Muscle layer of colon (tissue), 2 donors: ENCODE data around the gene MPPED2.

Source experiments
- H3K27ac ChIP-seq: one replicate; pipeline ENCODE4 v1.7.0; 2013; ENCODE audit warnings: low read depth, mild to moderate bottlenecking, low read length, moderate library complexity
- H3K27me3 ChIP-seq, 2 donors: one replicate each; pipeline ENCODE4 v1.7.0; 2013; ENCODE audit warnings: low read length in 2 of 2, mild to moderate bottlenecking in 2 of 2; ENCODE audit not compliant: insufficient read depth in 2 of 2, control insufficient read depth in 1 of 2
- H3K36me3 ChIP-seq: one replicate; pipeline ENCODE4 v1.7.0; 2013; ENCODE audit warnings: mild to moderate bottlenecking, low read length; ENCODE audit not compliant: insufficient read depth
- H3K4me1 ChIP-seq: one replicate; pipeline ENCODE4 v1.7.0; 2013; ENCODE audit warnings: mild to moderate bottlenecking, low read length; ENCODE audit not compliant: insufficient read depth
- H3K4me3 ChIP-seq, 2 donors: one replicate each; pipeline ENCODE4 v1.7.0; 2013; ENCODE audit warnings: low read length in 2 of 2, low read depth in 1 of 2, mild to moderate bottlenecking in 1 of 2, moderate library complexity in 1 of 2
- H3K9ac ChIP-seq: one replicate; pipeline ENCODE4 v1.7.0; 2013; ENCODE audit warnings: low read length
- H3K9me3 ChIP-seq: one replicate; pipeline ENCODE4 v1.7.0; 2013; ENCODE audit warnings: mild to moderate bottlenecking, low read length
- donor health status: abdominal sarcoma.
- donor health status: Adenocarcinoma of cecum.

MPPED2 gene

GRCh38 chr11:30451167-30451566 lies 135.0 kb downstream of the MPPED2 start:
- H3K9me3 ChIP-seq, result no peaks in the 10 kb centered on the region
- no peaks in the 10 kb centered on the region for H3K36me3 ChIP-seq
- no peak overlapping the region for H3K9ac ChIP-seq
- H3K4me1 ChIP-seq, result peaks cover 19% of the 10 kb centered on the region
- H3K4me3 ChIP-seq, result no peak overlapping the region
- no peak overlapping the region for H3K27ac ChIP-seq
- H3K27me3 ChIP-seq, result no peaks in the 10 kb centered on the region

GRCh38 chr11:30447058-30447640 lies 139.0 kb downstream of the MPPED2 start:
- Histone ChIP-seq H3K4me3 (no peak overlapping the region), H3K27me3 (no peaks in the 10 kb centered on the region), H3K27ac (no peak overlapping the region), H3K4me1 (no peaks in the 10 kb centered on the region), H3K36me3 (no peaks in the 10 kb centered on the region), H3K9ac (no peak overlapping the region), H3K9me3 (no peaks in the 10 kb centered on the region)

DNA sequence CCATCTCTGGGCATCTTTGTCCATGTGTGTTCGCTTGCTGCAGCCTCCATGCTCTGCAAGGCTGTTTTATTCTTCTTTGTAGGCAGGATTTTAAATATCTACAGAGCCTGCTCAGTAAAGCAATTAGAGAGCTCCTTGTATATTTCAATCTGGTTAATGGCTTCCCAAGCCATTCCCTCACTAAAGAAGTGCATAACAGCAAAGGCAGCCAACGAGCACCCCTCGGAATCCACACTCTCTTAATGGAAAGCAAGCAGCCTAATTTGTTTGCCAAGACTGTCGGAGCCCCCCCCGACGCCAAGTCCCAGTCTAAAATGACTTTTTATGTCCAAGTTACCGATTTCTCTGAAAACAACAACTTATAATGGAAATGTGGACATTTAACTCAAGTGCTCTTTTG lies 139.6 kb downstream of the MPPED2 start:
- Histone ChIP-seq H3K4me3 (no peak overlapping the region), H3K27me3 (no peaks in the 10 kb centered on the region), H3K9me3 (no peaks in the 10 kb centered on the region), H3K36me3 (no peaks in the 10 kb centered on the region), H3K27ac (no peak overlapping the region), H3K9ac (no peak overlapping the region), H3K4me1 (no peaks in the 10 kb centered on the region)

GRCh38 chr11:30445056-30445455 lies 141.1 kb downstream of the MPPED2 start:
- no peak overlapping the region for H3K4me3 ChIP-seq
- no peaks in the 10 kb centered on the region for H3K9me3 ChIP-seq
- no peaks in the 10 kb centered on the region for H3K36me3 ChIP-seq
- no peak overlapping the region for H3K9ac ChIP-seq
- no peak overlapping the region for H3K27ac ChIP-seq
- H3K4me1 ChIP-seq, result no peaks in the 10 kb centered on the region
- H3K27me3 ChIP-seq, result no peaks in the 10 kb centered on the region

GRCh38 chr11:30440510-30440909 lies 145.6 kb downstream of the MPPED2 start:
- H3K4me1 ChIP-seq, result peaks cover 4% of the 10 kb centered on the region
- H3K36me3 ChIP-seq, result no peaks in the 10 kb centered on the region
- no peak overlapping the region for H3K4me3 ChIP-seq
- H3K27me3 ChIP-seq, result no peaks in the 10 kb centered on the region
- H3K9me3 ChIP-seq, result no peaks in the 10 kb centered on the region
- no peak overlapping the region for H3K27ac ChIP-seq
- H3K9ac ChIP-seq, result no peak overlapping the region

GRCh38 chr11:30436801-30437200 lies 149.4 kb downstream of the MPPED2 start:
- Histone ChIP-seq H3K27me3 (no peaks in the 10 kb centered on the region), H3K36me3 (no peaks in the 10 kb centered on the region), H3K4me1 (peaks cover 36% of the 10 kb centered on the region), H3K27ac (no peak overlapping the region), H3K4me3 (no peak overlapping the region), H3K9ac (no peak overlapping the region), H3K9me3 (no peaks in the 10 kb centered on the region)

GRCh38 chr11:30435488-30435887 lies 150.7 kb downstream of the MPPED2 start:
- peaks cover 41% of the 10 kb centered on the region for H3K4me1 ChIP-seq
- H3K27ac ChIP-seq, result no peak overlapping the region

GRCh38 chr11:30434901-30435300 lies 151.3 kb downstream of the MPPED2 start:
- Histone ChIP-seq H3K9me3 (no peaks in the 10 kb centered on the region), H3K4me3 (no peak overlapping the region), H3K9ac (no peak overlapping the region), H3K36me3 (no peaks in the 10 kb centered on the region), H3K27me3 (no peaks in the 10 kb centered on the region), H3K27ac (no peak overlapping the region), H3K4me1 (peaks cover 41% of the 10 kb centered on the region)

More at GRCh38 chr11:30435488-30435887, 150.7 kb downstream of the MPPED2 start:
- H3K4me3 ChIP-seq, result no peak overlapping the region
- H3K9ac ChIP-seq, result no peak overlapping the region
- no peaks in the 10 kb centered on the region for H3K9me3 ChIP-seq
- H3K27me3 ChIP-seq, result no peaks in the 10 kb centered on the region
- H3K36me3 ChIP-seq, result no peaks in the 10 kb centered on the region

DNA sequence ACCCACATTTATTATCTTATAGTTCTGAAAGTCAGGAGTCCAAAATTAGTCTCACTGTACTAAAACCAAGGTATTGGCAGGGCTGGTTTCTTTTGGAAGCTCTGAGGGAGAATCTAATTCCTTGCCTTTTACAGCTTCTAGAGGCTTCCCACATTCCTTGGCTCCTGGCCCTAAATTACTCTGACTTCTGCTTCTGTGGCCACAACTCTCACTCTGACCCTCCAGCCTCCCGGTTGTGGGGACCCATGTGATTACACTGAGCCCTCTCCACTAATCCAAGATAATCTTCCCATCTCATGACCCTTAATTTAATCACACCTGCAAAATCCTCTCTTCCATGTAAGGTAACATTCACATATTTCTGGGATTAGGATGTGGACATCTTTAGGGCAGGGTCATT lies 152.3 kb downstream of the MPPED2 start:
- Histone ChIP-seq H3K27me3 (no peaks in the 10 kb centered on the region), H3K36me3 (no peaks in the 10 kb centered on the region), H3K4me3 (no peak overlapping the region), H3K27ac (no peak overlapping the region), H3K9me3 (no peaks in the 10 kb centered on the region), H3K9ac (no peak overlapping the region), H3K4me1 (peaks cover 41% of the 10 kb centered on the region)

GRCh38 chr11:30432716-30433115 lies 153.4 kb downstream of the MPPED2 start:
- Histone ChIP-seq H3K4me3 (no peak overlapping the region), H3K27ac (no peak overlapping the region)

GRCh38 chr11:30432178-30432577 lies 154.0 kb downstream of the MPPED2 start:
- Histone ChIP-seq H3K4me3 (no peak overlapping the region), H3K27ac (no peak overlapping the region), H3K36me3 (no peaks in the 10 kb centered on the region), H3K9ac (no peak overlapping the region), H3K4me1 (peaks cover 41% of the 10 kb centered on the region), H3K27me3 (no peaks in the 10 kb centered on the region), H3K9me3 (no peaks in the 10 kb centered on the region)

More at GRCh38 chr11:30432716-30433115, 153.4 kb downstream of the MPPED2 start:
- Histone ChIP-seq H3K9me3 (no peaks in the 10 kb centered on the region), H3K27me3 (no peaks in the 10 kb centered on the region), H3K36me3 (no peaks in the 10 kb centered on the region), H3K9ac (no peak overlapping the region), H3K4me1 (peaks cover 41% of the 10 kb centered on the region)

DNA sequence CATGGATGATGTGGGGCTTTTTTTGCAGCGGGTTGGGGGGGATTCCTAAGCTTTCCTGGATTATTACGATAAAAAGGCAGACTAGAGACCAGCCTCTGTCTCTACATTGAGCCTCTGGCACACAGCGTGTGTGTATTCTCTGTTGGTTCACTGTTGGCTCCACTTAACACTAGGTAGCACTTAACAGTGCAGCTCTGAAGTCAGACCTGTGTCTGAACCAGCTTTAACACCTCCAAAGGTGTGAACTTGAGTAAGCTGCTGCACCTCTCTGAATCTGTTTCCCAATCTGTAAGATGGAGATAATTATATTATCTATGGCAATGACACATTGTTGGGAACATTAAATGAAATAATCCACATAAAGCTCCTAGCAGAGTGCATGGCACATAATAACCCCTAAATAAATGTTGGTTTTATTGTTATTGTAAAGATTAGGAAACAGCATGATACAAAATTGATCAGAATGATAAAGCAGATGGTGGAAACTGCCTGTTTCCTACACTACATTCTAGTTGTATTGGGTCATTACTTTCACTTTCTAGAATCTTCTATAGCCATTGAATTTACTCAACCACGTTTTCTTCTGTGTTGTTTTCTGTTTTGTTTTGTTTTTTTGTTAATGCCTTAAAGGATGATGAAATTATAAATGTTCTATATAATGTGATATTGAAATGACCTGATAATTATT lies 154.9 kb downstream of the MPPED2 start:
- Histone ChIP-seq H3K27ac (no peak overlapping the region), H3K27me3 (no peaks in the 10 kb centered on the region), H3K9ac (no peak overlapping the region), H3K4me1 (peaks cover 41% of the 10 kb centered on the region), H3K9me3 (no peaks in the 10 kb centered on the region), H3K4me3 (no peak overlapping the region), H3K36me3 (no peaks in the 10 kb centered on the region)
